ENCODE measurements around the gene GNB2.
"Not testable (repeated sequence)": the region's sequence is repeated elsewhere in the genome, so short reads cannot be mapped to it uniquely, and the experiment has no call there.

The GNB2 gene

DNA sequence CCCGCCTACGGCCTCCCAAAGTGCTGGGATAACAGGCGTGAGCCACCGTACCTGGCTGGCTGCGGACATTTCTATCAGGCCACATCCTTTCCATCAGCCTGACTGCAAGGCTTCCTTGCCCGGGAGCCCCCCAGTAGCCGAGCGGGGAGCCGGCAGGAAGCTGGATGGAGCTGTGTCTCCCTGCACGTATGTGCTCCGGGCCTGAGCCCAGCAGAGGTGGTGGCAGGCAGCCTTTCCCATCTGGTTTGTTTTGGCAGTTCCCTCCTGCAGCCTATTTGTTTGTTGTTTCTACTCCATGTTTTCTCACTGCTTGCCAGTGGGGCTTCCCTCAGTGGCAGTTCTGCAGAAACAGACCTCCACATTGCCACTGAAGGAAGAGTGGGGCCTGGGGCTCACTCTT lies 37.8 kb downstream of the GNB2 start:
- intact Hi-C loops (cut with DNase I; ENCODE audit: low total_unique reads): no loop called here
- TF ChIP-seq, protein P1, sequence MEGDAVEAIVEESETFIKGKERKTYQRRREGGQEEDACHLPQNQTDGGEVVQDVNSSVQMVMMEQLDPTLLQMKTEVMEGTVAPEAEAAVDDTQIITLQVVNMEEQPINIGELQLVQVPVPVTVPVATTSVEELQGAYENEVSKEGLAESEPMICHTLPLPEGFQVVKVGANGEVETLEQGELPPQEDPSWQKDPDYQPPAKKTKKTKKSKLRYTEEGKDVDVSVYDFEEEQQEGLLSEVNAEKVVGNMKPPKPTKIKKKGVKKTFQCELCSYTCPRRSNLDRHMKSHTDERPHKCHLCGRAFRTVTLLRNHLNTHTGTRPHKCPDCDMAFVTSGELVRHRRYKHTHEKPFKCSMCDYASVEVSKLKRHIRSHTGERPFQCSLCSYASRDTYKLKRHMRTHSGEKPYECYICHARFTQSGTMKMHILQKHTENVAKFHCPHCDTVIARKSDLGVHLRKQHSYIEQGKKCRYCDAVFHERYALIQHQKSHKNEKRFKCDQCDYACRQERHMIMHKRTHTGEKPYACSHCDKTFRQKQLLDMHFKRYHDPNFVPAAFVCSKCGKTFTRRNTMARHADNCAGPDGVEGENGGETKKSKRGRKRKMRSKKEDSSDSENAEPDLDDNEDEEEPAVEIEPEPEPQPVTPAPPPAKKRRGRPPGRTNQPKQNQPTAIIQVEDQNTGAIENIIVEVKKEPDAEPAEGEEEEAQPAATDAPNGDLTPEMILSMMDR (IDR thresholded peaks at IDR 0.05): no peak
- H3K4me3 ChIP-seq: no peak overlapping the region
- H3K27ac ChIP-seq: no peak overlapping the region
- H3K9me3 ChIP-seq: no peaks in the 10 kb centered on the region
- H3K27me3 ChIP-seq: peaks cover 0 to 3% of the 10 kb centered on the region in 2 donors
- H3K36me3 ChIP-seq: no peaks in the 10 kb centered on the region
- peaks cover 0 to 16% (median 13%) of the 10 kb centered on the region in 4 donors for H3K4me1 ChIP-seq
- no peak for DNase-seq

DNA sequence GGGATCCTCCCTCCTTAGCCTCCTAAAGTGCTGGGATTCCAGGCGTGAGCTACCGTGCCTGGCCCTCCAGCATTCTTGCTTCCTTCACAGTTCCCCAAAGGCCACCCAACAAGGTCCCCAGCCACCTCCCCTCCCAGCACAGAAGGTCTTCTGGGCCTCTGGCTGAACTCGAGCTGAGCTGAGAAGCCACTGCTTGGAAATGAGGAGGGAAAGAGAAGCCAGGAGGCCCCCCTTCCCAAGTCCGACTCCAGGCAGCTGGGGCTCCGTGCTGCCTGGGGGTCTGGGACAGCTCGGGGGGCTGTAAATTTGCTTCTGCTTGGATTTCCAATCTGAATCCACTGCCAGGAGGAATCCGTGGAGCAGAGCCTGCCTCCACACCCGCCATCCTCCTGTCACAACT lies 41.2 kb downstream of the GNB2 start:
- Histone ChIP-seq H3K27me3 (peaks cover 0 to 16% of the 10 kb centered on the region in 2 donors), H3K4me3 (no peak overlapping the region), H3K4me1 (no peaks in the 10 kb centered on the region), H3K27ac (no peak overlapping the region), H3K36me3 (no peaks in the 10 kb centered on the region), H3K9me3 (no peaks in the 10 kb centered on the region)
- TF ChIP-seq, protein P1 (IDR thresholded peaks at IDR 0.05): no peak
- DNase-seq: no peak
- intact Hi-C loops (cut with DNase I; ENCODE audit: low total_unique reads): no loop called here

DNA sequence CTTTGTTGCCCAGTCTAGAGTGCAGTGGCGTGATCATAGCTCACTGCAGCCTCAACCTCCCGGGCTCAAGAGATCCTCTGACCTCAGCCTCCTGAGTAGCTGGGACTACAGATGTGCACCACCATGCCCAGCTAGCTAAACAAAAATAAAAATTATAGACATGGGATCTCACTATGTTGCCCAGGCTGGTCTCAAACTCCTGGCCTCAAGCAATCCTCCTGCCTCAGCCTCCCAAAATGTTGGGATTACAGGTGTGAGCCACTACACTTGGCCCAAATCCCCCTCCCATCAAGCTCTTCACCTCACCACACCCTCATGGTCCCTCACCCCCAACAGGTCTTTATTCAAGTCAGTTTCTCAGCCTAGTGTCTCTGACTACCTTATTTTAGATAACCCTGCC lies 43.5 kb downstream of the GNB2 start:
- H3K36me3 ChIP-seq; H3K4me3 ChIP-seq; intact Hi-C loops (cut with DNase I; ENCODE audit: low total_unique reads); DNase-seq; H3K9me3 ChIP-seq; H3K27ac ChIP-seq: not testable (repeated sequence)
- Histone ChIP-seq H3K4me1 (peaks cover 0 to 14% (median 8%) of the 10 kb centered on the region in 4 donors), H3K27me3 (peaks cover 0 to 37% of the 10 kb centered on the region in 2 donors)

DNA sequence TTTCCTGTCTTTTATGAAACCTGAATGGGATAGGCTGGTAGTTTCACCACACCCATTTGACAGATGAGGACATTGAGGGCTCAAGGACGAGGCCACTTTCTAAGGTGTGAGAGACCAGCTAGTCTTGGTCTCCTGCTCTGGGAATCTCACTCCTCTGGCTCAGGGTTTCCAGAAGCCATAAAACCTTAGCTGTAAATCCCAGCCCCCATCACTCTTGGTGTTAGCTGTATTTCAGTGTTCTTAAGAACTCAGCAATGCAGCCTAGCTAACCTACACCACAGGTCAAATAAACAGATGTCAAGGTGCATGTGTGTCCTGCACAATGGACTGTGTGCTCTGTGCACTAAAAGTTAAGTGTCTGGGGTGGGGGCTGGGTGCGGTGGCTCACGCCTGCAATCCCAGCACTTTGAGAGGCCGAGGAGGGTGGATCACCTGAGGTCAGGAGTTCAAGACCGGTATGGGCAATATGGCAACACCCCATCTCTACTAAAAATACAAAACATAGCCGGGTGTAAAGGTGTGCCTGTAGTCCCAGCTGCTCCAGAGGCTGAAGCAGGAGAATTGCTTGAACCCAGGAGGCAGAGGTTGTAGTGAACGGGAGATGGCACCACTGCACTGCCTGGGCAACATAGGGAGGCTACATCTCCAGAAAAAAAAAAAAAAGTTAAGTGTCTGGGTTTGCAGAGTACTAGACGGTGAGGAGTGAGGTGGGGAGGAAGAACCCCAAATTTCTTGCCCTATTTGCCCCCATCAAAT lies 46.2 kb downstream of the GNB2 start:
- H3K9me3 ChIP-seq: no peaks in the 10 kb centered on the region
- no peak for DNase-seq
- no peak overlapping the region for H3K27ac ChIP-seq
- no peaks in the 10 kb centered on the region for H3K36me3 ChIP-seq
- H3K4me3 ChIP-seq: no peak overlapping the region
- intact Hi-C loops (cut with DNase I; ENCODE audit: low total_unique reads): loop anchor here (10.0 kb wide), 1 partner anchor 255 kb away; the partner anchor contains the start of gene SPACDR
- TF ChIP-seq, protein P1 (IDR thresholded peaks at IDR 0.05): no peak
- peaks cover 0 to 62% of the 10 kb centered on the region in 2 donors for H3K27me3 ChIP-seq
- H3K4me1 ChIP-seq: peaks cover 0 to 14% (median 8%) of the 10 kb centered on the region in 4 donors

DNA sequence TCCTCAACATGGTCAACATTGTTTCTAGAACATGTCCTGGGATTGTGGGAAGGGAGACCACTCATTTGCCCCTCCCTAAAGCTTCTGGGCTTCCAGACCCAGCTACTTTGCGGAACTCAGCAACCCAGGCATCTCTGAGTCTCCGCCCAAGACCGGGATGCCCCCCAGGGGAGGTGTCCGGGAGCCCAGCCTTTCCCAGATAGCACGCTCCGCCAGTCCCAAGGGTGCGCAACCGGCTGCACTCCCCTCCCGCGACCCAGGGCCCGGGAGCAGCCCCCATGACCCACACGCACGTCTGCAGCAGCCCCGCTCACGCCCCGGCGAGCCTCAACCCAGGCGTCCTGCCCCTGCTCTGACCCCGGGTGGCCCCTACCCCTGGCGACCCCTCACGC lies 46.7 kb downstream of the GNB2 start, which contains the start of gene EPO:
Gene EPO, plus strand, starts transcription at position 190 of the 392 bp plus-strand sequence. CDS start 513 bp downstream, outside the sequence.
- no peak within 1 kb of the TSS for H3K27ac ChIP-seq
- no peaks in the 10 kb centered on the region for H3K36me3 ChIP-seq
- H3K4me3 ChIP-seq: no peak within 1 kb of the TSS
- no peak for DNase-seq
- intact Hi-C loops (cut with DNase I; ENCODE audit: low total_unique reads): loop anchor here (10.0 kb wide), 1 partner anchor 255 kb away; the partner anchor contains the start of gene SPACDR
- TF ChIP-seq, protein P1 (IDR thresholded peaks at IDR 0.05): no peak
- peaks cover 0 to 17% (median 8%) of the 10 kb centered on the region in 4 donors for H3K4me1 ChIP-seq
- peaks cover 0 to 67% of the 10 kb centered on the region in 2 donors for H3K27me3 ChIP-seq
- H3K9me3 ChIP-seq: no peaks in the 10 kb centered on the region

Measured in tibial artery (tissue), 4 donors.